ENCODE data around the gene ZSWIM3. TPM values are rescaled to one million over a fixed set of nuclear protein-coding genes. Genes with fewer than 3 reads are reported as not detected.

ZSWIM3 gene
- total and polyA plus RNA-seq, 4 donors, result 0.56 to 4.2 (median 2.3) TPM

DNA sequence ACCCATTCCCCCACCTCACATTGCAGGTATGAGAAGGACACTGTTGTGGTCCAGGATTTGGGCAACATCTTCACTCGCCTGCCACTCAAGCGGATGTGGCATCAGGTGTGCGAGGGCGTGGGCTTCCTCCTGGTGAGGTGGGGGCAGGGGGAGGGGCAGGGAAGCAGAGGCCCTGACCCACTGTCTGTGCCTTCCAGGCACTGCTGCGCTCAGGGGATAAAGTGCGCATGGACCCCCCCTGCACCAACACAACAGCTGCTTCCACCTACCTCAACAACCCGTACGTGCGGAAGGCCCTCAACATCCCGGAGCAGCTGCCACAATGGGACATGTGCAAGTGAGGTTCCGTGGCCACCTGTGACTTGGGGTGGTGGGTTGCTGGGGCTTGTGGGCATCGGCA is 37.4 kb downstream of the ZSWIM3 start (continued):
- TF ChIP-seq REST (IDR thresholded peaks at IDR 0.05) (no peak), FOXA1 (IDR thresholded peaks at IDR 0.05) (no peak)

DNA sequence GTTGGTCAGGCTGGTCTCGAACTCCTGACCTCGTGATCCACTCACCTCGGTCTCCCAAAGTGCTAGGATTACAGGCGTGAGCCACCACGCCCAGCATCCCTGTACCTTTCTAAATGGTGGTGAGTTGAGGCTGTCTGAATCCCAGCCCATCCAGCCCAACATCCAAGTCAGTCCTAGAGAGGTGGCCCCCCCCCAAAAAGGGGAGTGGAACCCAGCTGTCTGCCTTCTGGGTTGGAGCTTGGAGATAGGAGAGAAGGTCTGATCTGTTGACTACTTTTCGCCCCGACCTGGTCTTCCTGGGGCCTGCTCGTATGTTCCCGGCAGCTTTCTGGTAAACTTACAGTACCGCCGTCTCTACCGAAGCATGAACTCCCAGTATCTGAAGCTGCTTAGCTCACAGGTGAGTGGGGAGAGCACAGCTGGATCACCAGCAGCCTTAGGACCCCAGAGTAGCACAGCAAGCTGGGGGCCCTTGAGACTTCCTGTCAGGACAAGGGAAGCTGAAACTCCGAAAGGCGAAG is 39.3 kb downstream of the ZSWIM3 start:
- TF ChIP-seq FOXA1 (IDR thresholded peaks at IDR 0.05) (no peak), FOXA2 (IDR thresholded peaks at IDR 0.05) (no peak), YY1 (IDR thresholded peaks at IDR 0.05) (no peak), MAX (IDR thresholded peaks at IDR 0.05) (no peak), HNF4G (IDR thresholded peaks at IDR 0.05) (no peak), RAD21 (IDR thresholded peaks at IDR 0.05) (no peak), TAF1 (conservative IDR thresholded peaks at IDR 0.05) (no peak), RXRA (IDR thresholded peaks at IDR 0.05) (no peak)
- TF ChIP-seq, protein P1, sequence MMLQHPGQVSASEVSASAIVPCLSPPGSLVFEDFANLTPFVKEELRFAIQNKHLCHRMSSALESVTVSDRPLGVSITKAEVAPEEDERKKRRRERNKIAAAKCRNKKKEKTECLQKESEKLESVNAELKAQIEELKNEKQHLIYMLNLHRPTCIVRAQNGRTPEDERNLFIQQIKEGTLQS (IDR thresholded peaks at IDR 0.05), result no peak
- Histone ChIP-seq H3K36me3 (ENCODE audit: control insufficient read depth in 4 of 4, insufficient read depth in 3 of 4, low read depth in 1 of 4, low read length in 3 of 4) (peaks cover 16 to 54% (median 24%) of the 10 kb centered on the region in 4 donors), H3K27me3 (ENCODE audit: control insufficient read depth in 4 of 4, insufficient read depth in 4 of 4, low read length in 3 of 4) (no peaks in the 10 kb centered on the region), H3K9me3 (ENCODE audit: control insufficient read depth in 4 of 4, low read length in 3 of 4) (no peaks in the 10 kb centered on the region), H3K27ac (ENCODE audit: low read depth in 1 of 2, low read length in 2 of 2) (no peak overlapping the region), H3K4me3 (ENCODE audit: low read depth in 1 of 3, low read length in 3 of 3) (no peak overlapping the region), H3K9ac (ENCODE audit: low read depth in 1 of 2, low read length in 2 of 2) (no peak overlapping the region), H3K4me1 (ENCODE audit: control insufficient read depth in 4 of 4, insufficient read depth in 4 of 4, low read length in 3 of 4) (peaks cover 0 to 17% (median 14%) of the 10 kb centered on the region in 4 donors)
- DNase-seq (ENCODE audit: low spot score), result no peak
- WGBS, result 96% methylated on average over 14 of the region's 14 CpGs

- H3K36me3 ChIP-seq (ENCODE audit: control insufficient read depth in 4 of 4, insufficient read depth in 3 of 4, low read depth in 1 of 4, low read length in 3 of 4), result peaks cover 16 to 54% (median 24%) of the 10 kb centered on the region in 4 donors
- no peak overlapping the region for H3K4me3 ChIP-seq (ENCODE audit: low read depth in 1 of 3, low read length in 3 of 3)
- no peak overlapping the region for H3K9ac ChIP-seq (ENCODE audit: low read depth in 1 of 2, low read length in 2 of 2)
- no peak for DNase-seq (ENCODE audit: low spot score)
- H3K9me3 ChIP-seq (ENCODE audit: control insufficient read depth in 4 of 4, low read length in 3 of 4), result no peaks in the 10 kb centered on the region
- H3K27ac ChIP-seq (ENCODE audit: low read depth in 1 of 2, low read length in 2 of 2), result no peak overlapping the region
- TF ChIP-seq EGR1 (IDR thresholded peaks at IDR 0.05; ENCODE audit: low read depth in 2 of 2) (no peak), FOXA1 (IDR thresholded peaks at IDR 0.05) (no peak), TAF1 (conservative IDR thresholded peaks at IDR 0.05) (no peak), HNF4A (conservative IDR thresholded peaks at IDR 0.05) (no peak), RXRA (IDR thresholded peaks at IDR 0.05) (no peak), NR2F2 (IDR thresholded peaks at IDR 0.05) (no peak)
- TF ChIP-seq, protein P1 (IDR thresholded peaks at IDR 0.05), result no peak
- TF ChIP-seq, protein P2, sequence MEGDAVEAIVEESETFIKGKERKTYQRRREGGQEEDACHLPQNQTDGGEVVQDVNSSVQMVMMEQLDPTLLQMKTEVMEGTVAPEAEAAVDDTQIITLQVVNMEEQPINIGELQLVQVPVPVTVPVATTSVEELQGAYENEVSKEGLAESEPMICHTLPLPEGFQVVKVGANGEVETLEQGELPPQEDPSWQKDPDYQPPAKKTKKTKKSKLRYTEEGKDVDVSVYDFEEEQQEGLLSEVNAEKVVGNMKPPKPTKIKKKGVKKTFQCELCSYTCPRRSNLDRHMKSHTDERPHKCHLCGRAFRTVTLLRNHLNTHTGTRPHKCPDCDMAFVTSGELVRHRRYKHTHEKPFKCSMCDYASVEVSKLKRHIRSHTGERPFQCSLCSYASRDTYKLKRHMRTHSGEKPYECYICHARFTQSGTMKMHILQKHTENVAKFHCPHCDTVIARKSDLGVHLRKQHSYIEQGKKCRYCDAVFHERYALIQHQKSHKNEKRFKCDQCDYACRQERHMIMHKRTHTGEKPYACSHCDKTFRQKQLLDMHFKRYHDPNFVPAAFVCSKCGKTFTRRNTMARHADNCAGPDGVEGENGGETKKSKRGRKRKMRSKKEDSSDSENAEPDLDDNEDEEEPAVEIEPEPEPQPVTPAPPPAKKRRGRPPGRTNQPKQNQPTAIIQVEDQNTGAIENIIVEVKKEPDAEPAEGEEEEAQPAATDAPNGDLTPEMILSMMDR (IDR thresholded peaks at IDR 0.05; ENCODE audit: low read depth, low read length, missing input control), result no peak
- 85% methylated on average over 2 of the region's 2 CpGs for WGBS
- peaks cover 0 to 11% (median 9%) of the 10 kb centered on the region in 4 donors for H3K4me1 ChIP-seq (ENCODE audit: control insufficient read depth in 4 of 4, insufficient read depth in 4 of 4, low read length in 3 of 4)
- H3K27me3 ChIP-seq (ENCODE audit: control insufficient read depth in 4 of 4, insufficient read depth in 4 of 4, low read length in 3 of 4), result no peaks in the 10 kb centered on the region
These were observed 39.9 kb downstream of the ZSWIM3 start for GRCh38 chr20:45897289-45897688.

Data from liver (tissue), 9 donors.